A673 (cell line): ENCODE data around the gene WDR88.

Source experiments
- CTCF ChIP-seq: fragments of 300-800, 200-600 bp; sonication (generic); conservative IDR thresholded peaks from 2 replicates; pipeline ENCODE4 v1.5.1; 2017; ENCODE audit warnings: low read depth, mild to moderate bottlenecking, antibody characterized with exemption, low read length, moderate library complexity, mixed read lengths
- EZH2 ChIP-seq: fragments of 200-600 bp; sonication (generic); IDR thresholded peaks from 2 replicates; pipeline ENCODE4 v1.6.1; 2017; ENCODE audit warnings: borderline replicate concordance, low read depth, mild to moderate bottlenecking, mixed read lengths, antibody characterized with exemption, low read length; ENCODE audit not compliant: poor library complexity, severe bottlenecking

GRCh38 chr19:33143897-33144405 is 12.0 kb downstream of the WDR88 start:
- TF ChIP-seq CTCF, result peak; percentile 95
- no peak for TF ChIP-seq EZH2
